ENCODE data around the gene MXD4.

MXD4 gene, protein sequence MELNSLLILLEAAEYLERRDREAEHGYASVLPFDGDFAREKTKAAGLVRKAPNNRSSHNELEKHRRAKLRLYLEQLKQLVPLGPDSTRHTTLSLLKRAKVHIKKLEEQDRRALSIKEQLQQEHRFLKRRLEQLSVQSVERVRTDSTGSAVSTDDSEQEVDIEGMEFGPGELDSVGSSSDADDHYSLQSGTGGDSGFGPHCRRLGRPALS

DNA sequence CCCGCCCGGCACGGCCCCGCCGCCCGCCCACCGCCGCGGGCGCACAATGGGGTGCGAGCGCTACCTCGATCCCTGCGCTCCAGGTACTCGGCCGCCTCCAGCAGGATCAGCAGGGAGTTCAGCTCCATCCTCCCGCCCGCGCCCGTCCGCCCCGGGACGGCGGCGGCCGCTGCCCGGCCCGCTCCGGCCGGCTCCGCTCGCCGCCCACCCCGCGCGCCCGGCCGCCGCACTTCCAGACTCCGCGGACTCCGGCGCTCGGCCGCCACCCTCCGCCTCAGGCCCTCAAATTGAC lies at the start of gene MXD4:
Gene MXD4 (minus strand): TSS at position 257 of the 292 bp plus-strand sequence. CDS start 129 bp downstream, at position 128.
- DNase-seq (ENCODE audit: low read depth): no peak

DNA sequence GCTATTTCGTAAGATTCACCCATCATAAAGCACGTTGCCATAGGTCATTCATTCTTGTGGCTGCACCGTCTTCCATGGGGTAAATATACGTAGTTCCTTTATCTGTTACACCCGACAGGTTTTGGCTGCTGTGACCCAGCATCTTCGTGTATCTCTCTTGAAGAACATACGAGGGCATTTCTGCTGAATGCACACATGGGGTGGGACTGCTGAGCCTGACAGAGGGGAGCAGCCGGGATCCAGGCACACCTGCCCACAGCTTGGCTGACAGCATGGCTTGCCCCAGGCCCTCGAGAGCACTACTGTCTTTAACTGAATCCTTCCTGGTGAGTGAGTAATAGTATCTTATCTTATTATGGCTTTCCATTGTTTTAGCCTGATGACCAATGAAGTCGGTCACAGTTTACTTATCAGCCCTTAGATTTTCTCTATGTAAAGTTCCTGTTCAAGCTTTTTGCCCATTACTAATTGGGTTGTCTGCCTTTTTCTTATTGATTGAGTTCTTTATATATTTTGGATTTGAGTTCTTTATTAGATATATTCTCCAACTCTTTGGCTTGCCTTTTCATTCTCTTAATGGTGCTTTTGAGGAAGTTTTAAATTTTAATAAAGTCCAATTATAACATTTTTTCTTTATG lies 45.0 kb upstream of the MXD4 start:
- DNase-seq (ENCODE audit: low read depth): no peak

DNA sequence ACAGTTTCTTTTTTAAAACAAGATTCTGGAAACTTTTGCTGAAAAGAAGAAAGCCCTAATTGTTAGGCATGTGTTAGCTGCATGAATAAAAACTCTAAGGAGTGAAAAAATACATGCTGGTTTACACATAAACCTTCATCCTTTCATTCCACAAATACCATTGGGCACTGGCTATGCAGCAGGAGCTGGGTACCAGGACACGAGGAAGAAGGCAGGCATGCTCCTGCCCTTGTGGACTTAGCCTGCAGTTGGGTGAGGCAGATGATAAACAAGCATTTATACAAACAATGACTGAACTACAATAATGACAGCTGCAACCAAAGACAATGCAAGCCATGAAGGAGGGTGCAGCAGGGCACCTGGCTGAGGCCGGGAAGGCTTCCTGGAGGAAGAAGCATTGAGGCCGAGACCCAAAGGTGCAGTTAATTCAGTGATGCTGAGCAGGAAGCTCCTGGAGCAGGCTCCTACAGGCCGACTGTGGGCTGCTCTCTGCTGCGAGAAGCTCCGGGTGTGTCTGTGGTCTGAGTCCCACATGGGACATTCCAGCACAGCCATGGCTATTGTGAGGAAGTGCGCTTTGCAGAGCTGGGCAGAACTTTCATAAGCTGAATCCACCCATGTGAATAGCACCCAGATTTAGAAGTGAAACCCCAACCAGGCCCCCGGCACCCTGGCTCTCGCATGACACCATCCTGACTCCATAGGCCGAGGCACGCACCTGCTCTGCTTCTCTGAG lies 44.0 kb upstream of the MXD4 start:
- DNase-seq (ENCODE audit: low read depth): no peak

DNA sequence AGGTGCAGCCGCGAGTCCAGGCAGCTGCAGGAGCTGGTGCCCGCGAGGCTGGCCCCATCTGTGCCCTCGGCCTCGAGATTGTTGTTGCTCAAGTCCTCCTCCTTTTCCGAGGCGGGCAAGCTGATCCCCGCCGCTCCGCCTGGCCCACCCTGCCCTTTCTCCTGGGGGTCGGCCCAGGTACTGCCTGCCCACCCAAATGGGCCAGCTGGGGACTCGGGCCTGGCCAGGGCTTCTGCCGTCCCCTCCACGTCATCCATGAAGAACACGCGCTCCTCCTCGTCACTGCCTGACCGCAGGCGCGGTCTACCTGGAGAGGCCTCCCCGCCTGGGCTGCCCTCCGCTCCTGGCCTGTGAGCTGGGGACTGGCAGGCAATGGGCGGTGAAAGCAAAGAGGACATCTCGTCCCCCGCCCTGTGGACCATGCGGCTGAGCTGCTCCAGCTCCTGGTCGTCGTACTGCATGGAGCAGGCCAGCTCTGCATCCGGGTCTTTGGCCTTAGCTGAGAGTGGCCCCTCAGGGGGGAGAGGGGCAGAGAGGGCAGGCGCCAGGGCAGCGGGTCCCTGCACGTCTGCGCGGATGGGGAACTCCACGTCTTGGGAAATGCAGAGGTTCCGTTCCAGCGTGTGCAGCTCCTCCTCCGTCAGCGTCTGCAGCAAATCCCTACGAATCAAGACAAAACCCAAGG lies 43.1 kb upstream of the MXD4 start:
- no peak for DNase-seq (ENCODE audit: low read depth)

DNA sequence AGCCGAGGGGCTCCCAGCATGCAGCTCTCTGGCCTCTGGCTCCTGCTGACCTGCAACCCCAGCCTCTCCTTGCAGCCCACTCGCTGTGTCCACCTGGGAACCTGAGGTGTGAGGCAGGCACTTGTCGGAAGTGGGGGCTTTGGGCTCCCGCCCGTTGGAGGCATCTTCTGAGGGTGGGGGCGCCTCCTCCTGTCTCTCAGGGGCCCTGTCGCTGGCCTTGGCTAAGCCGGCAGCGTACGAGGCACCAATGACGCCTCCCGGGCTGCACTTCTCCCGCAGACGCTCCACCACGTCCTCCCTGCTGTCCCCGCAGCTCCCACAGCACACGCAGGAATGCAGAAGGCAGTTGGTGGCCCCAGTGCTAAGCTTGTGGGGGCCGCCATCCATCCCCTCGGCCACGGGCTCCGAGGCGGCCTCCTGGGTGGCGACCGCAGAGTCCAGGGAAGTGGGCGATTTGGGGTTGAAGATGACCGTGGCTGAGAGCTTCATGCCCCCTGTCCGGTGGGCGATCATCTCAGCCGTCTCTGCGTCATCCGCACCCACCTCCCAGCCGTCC lies 42.5 kb upstream of the MXD4 start:
- no peak for DNase-seq (ENCODE audit: low read depth)

DNA sequence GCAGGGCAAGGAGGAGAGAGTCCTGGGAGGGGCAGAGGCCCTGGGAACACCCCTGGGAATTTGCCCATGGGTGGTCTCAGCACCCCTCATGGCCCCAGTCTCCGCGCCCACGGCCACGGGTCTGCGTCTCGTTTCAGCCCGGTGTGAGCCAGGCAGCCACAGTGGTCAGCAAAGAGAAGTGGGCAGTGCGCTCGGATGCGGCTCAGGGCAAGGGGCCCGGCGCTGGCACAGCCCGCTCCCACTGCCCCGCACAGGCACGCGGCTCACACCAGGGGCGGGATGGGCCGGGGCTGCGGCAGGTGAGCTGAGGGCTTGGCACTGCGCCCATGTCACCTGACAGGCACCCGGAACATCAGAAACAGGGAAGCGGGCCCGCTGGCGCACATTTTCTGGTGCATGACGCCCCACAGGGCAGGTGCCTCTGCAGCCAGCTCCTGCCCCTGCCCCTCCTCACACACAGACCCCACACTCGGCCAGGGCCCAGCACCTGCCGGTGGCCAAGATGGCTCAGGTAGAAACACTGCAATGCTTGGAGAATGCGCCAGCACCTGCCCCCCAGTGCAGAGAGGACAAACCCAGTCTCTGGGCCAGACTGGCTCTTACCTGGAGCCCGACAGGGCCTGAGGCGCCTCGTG lies 41.9 kb upstream of the MXD4 start:
- DNase-seq (ENCODE audit: low read depth): no peak

DNA sequence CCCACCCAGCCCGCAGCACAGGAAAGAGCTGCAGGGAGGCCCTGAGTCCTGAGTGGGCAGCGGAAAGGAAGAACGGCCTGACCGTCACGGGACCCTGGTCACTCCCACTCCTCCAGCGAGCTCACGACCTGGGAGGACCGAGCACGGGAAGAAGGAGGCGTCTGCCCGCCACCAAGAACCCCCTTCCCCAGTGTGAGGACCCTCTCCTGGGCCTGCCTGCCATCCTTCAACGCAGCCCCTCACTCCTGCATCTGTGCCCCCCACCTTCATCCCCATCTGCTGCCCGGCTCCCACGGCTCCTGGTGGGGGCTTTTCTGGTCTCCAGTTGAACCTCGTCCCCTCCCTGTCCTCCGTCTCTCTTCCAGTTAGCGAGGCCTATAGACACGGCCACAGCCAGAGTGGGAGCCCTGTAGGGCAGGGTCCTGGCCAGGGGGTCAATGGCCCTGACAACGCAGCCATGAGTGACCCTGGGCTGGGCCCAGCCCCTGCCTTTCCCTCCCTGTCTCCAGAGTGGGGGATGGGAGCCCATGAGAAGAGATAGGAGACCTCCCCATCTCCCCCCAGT lies 41.3 kb upstream of the MXD4 start:
- DNase-seq (ENCODE audit: low read depth): no peak

DNA sequence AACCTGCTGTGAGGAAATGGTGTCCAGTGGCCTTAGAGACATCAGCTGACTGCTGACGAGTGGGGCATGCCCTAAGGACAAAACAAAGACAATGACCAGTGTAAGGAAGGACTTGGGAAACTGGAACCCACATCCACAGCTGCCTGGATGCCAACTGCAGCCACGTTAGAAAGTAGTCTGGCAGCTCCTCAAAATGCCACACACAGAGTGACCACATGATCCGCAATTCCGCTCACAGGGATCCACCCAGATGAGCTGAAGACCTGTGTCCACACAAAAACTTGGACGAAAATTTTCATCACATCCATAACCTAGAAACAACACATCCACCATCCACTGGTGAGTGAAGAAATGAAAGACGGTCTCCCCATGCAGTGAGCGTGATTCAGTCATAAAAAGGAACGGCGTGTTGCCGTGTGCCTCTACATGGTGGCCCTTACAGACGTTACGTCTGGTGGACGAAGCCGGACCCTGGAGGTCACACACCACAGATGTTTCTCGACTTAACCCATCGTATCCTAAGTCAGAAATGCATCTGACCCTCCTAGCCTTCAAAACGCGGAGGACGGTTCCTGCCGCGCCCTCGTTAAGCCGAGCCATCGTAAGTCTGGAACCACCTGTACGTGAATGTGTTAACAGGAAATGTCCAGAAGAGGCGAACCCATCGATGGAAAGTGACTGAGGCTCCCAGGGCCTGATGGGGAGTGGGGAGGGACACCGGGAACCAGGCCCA lies 40.6 kb upstream of the MXD4 start:
- peak; percentile 30 for DNase-seq (ENCODE audit: low read depth)

DNA sequence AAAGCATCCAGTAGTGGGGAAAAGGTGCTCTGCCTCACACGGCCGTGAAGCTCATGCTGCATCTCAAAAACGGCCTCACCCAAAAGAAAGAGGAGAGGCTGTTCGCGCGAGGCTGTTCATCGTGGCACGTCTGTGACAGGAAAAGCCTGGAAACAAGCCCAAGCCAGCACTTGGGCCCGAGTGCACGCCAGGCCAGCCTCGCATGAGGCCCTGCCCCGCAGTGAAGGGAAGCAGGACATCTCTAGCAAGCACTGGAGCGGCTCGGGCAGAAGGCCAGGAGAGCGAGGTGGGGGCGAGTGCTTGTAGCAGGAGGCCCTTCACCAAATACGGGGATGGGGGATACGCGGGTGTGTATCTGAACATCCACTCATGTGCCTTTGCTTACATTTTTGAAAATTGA lies 39.9 kb upstream of the MXD4 start:
- DNase-seq (ENCODE audit: low read depth): no peak

DNA sequence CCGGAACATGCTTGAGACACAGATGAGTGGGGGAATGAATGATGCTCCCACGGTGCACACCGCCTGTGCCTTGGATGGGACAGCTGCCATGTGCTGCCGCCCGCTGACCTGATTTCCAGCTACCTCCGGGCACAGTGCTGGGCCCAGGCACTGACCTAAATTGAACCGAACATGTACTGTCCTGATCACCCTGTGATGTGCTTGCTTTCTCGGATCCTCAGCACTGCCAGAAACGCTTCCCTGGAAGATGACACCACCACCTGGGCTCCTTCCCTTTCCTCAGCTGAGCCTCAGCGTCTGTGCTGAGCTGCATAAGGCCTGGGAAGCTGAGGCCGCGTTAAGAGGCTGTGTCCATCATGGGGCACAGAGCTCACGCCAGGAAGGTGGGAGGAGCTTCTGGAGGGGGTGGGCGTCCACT lies 39.3 kb upstream of the MXD4 start:
- DNase-seq (ENCODE audit: low read depth): no peak

DNA sequence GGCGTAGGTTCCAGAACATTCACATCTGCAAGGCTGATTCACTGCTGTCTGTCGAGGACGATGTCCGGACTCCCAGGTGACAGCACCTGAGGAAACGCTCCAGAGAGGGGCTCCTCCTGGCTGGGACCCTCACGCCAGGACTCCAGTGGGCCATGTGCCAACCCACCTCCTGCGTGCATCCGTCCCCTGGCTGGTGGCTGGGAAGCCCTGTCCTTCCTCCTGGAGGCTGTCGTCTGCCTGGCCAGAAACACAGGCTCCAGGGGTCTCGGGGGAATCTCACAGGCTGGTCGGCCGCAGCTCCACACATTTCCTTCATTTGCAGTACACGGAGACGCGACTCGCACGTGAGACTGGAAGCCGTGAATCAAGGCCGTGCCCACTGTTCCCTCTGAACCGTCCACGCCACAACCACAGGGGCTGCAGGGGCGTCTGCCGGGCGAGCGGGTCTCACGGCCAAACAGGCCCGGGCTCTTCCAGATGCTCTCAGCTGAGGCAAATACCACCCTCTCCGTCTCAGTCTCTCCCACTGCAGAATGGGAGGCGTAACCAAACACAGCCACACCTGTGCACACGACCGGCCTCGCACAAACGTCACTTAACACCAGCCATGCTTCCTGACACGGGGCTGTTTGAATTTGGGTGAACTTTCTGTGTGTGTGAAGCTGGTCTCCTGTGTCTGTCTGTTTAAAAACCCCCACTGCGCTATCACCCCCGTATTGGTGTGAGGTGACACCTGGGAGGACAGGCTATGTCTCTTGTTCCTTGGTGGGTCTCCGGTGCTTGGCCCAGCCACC lies 38.7 kb upstream of the MXD4 start:
- DNase-seq (ENCODE audit: low read depth): no peak

DNA sequence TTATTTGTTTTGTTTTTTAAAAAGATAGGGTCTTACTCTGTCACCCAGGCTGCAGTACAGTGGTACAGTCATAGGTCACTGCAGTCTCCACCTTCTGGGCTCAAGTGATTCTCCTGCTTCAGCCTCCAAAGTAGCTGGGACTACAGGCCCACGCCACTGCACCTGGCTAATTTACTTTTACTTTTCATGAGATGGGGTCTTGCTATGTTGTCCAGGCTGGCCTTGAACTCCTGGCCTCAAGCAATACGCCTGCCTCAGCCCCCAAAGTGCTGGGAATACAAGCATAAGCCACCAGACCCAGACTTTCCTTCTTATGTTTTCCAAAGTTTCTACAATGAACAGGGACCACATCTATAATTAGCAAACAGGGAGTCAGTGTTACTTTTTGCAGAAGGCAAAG lies 37.9 kb upstream of the MXD4 start:
- no peak for DNase-seq (ENCODE audit: low read depth)

DNA sequence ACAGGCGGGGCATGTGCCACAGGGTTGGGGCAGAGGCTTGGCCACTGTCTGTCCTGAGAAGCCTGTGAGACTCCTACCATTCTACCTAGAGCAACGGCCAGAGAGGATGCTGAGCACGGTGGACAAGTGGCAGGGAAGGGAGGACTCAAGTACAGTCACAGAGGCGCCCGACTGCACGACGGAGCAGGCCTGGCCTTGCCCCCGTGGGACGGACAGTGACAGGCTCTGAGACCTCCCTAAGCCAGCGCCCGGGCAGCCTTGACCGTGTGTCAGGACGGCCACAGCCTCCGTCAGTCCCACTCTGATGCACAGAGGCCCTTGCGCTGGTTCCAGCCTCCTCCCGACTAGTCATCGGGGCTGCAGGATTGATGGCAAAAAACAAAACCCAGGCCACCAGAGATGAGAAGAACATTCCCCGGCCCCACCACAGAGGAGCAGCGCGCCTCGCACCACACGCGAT lies 36.7 kb upstream of the MXD4 start:
- DNase-seq (ENCODE audit: low read depth): no peak

DNA sequence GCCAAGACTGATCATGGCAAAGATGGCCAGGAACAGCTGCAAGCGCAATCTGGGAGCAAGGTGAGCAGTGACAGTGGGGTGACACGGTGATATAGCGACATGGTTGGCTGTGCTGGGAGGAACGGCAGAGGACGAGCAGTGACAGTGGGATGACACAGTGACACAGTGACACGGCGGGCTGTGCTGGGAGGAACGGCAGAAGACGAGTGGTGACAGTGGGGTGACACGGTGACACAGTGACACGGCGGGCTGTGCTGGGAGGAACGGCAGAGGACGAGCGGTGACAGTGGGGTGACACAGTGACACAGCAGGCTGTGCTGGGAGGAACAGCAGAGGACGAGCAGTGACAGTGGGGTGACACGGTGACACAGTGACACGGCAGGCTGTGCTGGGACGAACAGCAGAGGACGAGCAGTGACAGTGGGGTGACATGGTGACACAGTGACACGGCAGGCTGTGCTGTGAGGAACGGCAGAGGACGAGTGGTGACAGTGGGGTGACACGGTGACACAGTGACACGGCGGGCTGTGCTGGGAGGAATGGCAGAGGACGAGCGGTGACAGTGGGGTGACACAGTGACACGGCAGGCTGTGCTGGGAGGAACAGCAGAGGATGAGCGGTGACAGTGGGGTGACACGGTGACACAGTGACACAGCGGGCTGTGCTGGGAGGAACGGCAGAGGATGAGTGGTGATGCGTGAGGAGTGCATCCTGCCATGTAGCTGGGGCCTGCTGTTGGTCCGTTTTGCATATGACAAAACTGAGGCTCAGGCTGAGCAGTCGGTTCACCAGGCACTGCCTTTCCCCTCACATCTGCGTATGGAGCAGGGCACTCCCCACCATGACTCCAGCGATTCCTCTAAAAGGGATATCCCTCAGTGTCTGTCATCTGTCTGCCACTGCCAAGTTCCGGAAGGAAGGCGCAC lies 36.0 kb upstream of the MXD4 start:
- no peak for DNase-seq (ENCODE audit: low read depth)

DNA sequence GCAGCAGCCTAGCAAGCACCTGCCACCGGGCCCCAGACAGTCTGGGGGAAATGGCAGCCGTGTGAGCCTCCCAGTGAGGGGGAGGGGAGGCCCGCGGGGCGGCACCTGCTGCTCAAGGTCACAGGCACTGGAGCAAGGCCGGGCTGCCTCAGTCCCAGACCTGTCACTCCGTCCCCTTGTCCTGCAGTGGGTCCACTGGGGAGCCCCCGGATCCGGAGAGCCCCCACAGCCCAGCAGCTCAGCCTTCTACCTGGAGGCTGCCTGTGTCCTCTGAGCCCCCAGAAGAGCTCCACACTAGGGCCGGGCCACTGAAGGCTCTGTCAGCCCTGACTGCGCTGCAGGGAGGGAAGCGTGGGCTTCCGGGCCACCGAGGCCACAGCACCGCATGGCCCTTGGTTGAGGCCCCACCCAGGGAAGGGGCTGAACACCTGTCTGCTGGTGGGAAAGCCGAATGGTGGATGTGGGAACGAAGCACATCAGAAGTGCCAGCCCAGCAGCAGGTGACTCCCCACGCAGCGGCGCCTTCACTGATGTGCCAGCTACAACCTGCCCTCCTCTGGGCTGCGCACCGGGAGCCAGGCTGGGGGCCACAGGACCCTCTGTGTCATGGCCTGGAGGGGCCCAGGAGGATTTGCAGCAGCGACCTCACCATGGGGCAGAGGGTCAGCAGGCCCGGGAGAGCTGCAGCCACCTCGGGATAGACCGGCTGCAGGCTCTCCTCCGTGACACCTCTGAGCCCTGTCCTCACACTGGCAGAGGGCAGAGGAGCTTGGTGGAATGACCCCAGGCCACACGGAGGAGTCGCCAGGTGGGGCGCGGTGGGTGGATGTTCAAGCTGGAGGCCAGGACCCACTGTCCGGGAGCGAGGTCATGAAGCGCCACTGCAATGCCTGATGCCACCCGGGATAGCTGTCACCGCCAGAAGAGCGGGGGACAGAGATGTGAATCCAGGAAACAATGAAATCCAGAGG lies 35.0 kb upstream of the MXD4 start:
- DNase-seq (ENCODE audit: low read depth): no peak

DNA sequence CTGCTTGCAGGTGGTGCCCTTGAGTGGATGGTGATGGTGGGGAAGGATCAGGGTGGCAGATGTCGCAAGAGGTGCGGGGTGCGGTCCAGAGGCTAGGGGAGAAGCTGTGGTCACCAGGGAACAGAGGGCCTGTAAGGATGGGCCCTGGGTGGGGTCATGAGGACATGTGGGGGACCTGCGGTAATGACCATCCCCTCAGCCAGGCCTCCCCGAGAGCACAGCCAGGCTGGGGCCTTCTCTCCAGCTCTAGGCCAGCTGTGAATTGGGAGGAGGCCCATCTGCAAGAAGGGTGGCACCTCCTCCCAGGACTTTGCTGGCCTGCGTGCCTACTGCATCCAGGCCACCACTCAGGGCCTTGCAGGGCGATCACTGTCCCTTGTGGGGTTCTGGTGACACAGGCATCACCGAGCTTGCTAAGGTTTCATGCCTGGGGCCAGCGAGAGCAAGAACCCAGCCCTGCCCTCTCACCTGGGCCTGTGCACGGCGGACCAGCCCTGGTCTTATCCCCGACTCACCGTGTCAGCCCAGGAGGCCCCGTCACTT lies 34.1 kb upstream of the MXD4 start:
- no peak for DNase-seq (ENCODE audit: low read depth)

DNA sequence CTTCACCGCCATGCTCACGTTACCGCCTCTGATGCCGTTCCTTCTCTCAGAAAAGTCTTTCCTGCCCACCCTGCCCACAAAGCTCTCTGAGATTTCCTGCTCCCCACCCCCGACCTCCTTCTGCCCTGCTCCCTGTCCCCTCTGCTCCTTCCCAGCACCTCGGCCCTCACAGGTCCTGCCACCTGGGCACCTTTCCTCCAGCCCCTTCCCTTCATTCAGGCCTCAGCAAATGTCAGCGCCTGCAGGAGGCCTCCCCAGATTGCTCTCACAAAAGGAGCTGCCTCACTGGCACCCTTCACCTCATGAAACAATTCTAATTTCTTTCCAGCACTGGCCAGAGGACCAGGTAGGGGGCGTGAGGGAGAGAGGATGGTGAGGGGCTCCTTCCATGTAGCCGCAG lies 33.6 kb upstream of the MXD4 start:
- no peak for DNase-seq (ENCODE audit: low read depth)

DNA sequence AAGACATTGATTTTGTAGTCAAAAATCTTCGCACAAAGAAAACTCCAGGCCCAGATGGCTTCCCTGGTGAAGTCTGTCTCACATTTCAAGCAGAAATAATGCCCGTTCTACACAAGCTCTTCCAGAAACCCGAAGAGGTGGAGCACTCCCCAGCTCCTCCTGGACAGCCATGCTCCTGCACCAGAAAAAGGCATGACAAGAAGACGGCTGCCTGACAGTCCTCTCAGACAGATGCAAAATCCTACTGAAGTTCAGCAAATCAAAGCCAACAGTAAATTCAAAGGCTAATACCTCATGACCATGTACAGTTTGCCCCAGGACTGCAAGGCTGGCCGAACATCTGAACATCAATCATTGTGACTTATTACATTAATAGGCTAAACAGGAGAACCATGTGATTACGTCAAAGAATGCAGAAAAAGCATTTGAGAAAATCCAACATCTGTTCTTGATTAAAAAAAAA lies 30.8 kb upstream of the MXD4 start:
- DNase-seq (ENCODE audit: low read depth): peak; percentile 61
